Calu3 (cell line): ENCODE results near the gene GSTA5. TPM values are rescaled to one million over a fixed set of nuclear protein-coding genes. Genes with fewer than 3 reads are reported as not detected.
"Not testable (repeated sequence)": the region's sequence is repeated elsewhere in the genome, so short reads cannot be mapped to it uniquely, and the experiment has no call there.

ENCODE experiments used
- BruUV-seq: library from RNA; stranded (reverse); fragments of 400-500 nt; replicated peaks from 2 replicates; lab custom pipeline; 2021; lab: Mats Ljungman, UMichigan
- CTCF ChIA-PET: fragments of 300-600 bp; sonication (Branson Sonifier 250); formaldehyde crosslinking; loops from one replicate; lab custom pipeline; 2022; ENCODE audit warnings: antibody characterized with exemption; lab: Charles Lee
- DNase-seq: peaks from one replicate; pipeline ENCODE4 v3.0.0; 2022
- H3K27ac Mint-ChIP-seq: one replicate; pipeline ENCODE4 v1.8.0; 2022; ENCODE audit warnings: mixed read lengths; ENCODE audit not compliant: unreplicated experiment
- H3K27me3 Mint-ChIP-seq: one replicate; pipeline ENCODE4 v1.8.0; 2022; ENCODE audit warnings: mixed read lengths; ENCODE audit not compliant: unreplicated experiment
- H3K36me3 Mint-ChIP-seq: one replicate; pipeline ENCODE4 v1.8.0; 2022; ENCODE audit warnings: mild to moderate bottlenecking, moderate library complexity, mixed read lengths; ENCODE audit not compliant: insufficient read depth, unreplicated experiment
- H3K4me1 Mint-ChIP-seq: one replicate; pipeline ENCODE4 v1.8.0; 2022; ENCODE audit warnings: mild to moderate bottlenecking, low read depth, mixed read lengths; ENCODE audit not compliant: unreplicated experiment
- H3K4me3 Mint-ChIP-seq: one replicate; pipeline ENCODE4 v1.8.0; 2022; ENCODE audit warnings: mild to moderate bottlenecking, low read depth, moderate library complexity, mixed read lengths; ENCODE audit not compliant: unreplicated experiment
- H3K9me3 Mint-ChIP-seq: one replicate; pipeline ENCODE4 v1.8.0; 2022; ENCODE audit warnings: low read depth, mixed read lengths; ENCODE audit not compliant: unreplicated experiment
- CTCF ChIP-seq: fragments of 200-600 bp; IDR thresholded peaks from one replicate; pipeline ENCODE4 v1.8.0; 2022; ENCODE audit warnings: antibody characterized with exemption; ENCODE audit not compliant: unreplicated experiment
- intact Hi-C: fragments of 100-400 bp; cut with micrococcal nuclease; formaldehyde crosslinking; loops from one replicate; pipeline ENCODE4 v1.10.0; 2022; ENCODE audit not compliant: unreplicated experiment
- total RNA-seq: library from RNA; stranded (reverse); gene quantifications from 2 replicates; pipeline ENCODE4 v1.2.3, GENCODE V29; 2022

The GSTA5 gene
- total RNA-seq, 1 experiment from 2014 or later: not detected

GRCh38 chr6:52808660-52809059 lies 32.0 kb downstream of the GSTA5 start:
- Mint-ChIP-seq H3K4me1 (peaks cover 6% of the 10 kb centered on the region), H3K4me3 (no peak overlapping the region), H3K36me3 (no peaks in the 10 kb centered on the region), H3K27ac (no peak overlapping the region), H3K9me3 (no peaks in the 10 kb centered on the region), H3K27me3 (peaks cover 73% of the 10 kb centered on the region)
- CTCF ChIA-PET: no interaction called here
- intact Hi-C loops: no loop called here
- no peak for TF ChIP-seq CTCF
- BruUV-seq: no TSS peak
- no peak for DNase-seq

- H3K36me3 Mint-ChIP-seq, intact Hi-C loops, DNase-seq, BruUV-seq, H3K4me3 Mint-ChIP-seq, H3K27ac Mint-ChIP-seq, H3K9me3 Mint-ChIP-seq: not testable (repeated sequence)
- Mint-ChIP-seq H3K27me3 (peaks cover 35% of the 10 kb centered on the region), H3K4me1 (peaks cover 20% of the 10 kb centered on the region)
- CTCF ChIA-PET: interaction anchor here (0.6 to 1.1 kb wide), 3 partner anchors 41 to 161 kb away, joined by 3 to 13 read pairs (median 3); partner anchors contain the start of gene GSTA2
Observed at GRCh38 chr6:52803668-52804255, 36.9 kb downstream of the GSTA5 start, which contains the start of gene GSTA1. Gene GSTA1, minus strand, starts transcription at chr6:52803816. Its CDS starts 4,549 bp downstream, at chr6:52799267.

- DNase-seq: no peak
- intact Hi-C loops: no loop called here
- H3K27ac Mint-ChIP-seq: no peak overlapping the region
- no peaks in the 10 kb centered on the region for H3K9me3 Mint-ChIP-seq
- TF ChIP-seq CTCF: no peak
- no peaks in the 10 kb centered on the region for H3K36me3 Mint-ChIP-seq
- H3K4me3 Mint-ChIP-seq: no peak overlapping the region
- no TSS peak for BruUV-seq
- CTCF ChIA-PET: no interaction called here
- H3K4me1 Mint-ChIP-seq: peaks cover 20% of the 10 kb centered on the region
- H3K27me3 Mint-ChIP-seq: peaks cover 27% of the 10 kb centered on the region
Observed at GRCh38 chr6:52802806-52803205, 37.8 kb downstream of the GSTA5 start.

- intact Hi-C loops: loop anchor here (2.0 kb wide), 1 partner anchor 77 kb away; no protein-coding TSS in a partner anchor
- no peak overlapping the region for H3K27ac Mint-ChIP-seq
- H3K27me3 Mint-ChIP-seq: peaks cover 30% of the 10 kb centered on the region
- TF ChIP-seq CTCF: no peak
- BruUV-seq: no TSS peak
- no peak for DNase-seq
- no peak overlapping the region for H3K4me3 Mint-ChIP-seq
- H3K4me1 Mint-ChIP-seq: peaks cover 20% of the 10 kb centered on the region
- H3K36me3 Mint-ChIP-seq: no peaks in the 10 kb centered on the region
- CTCF ChIA-PET: no interaction called here
- H3K9me3 Mint-ChIP-seq: no peaks in the 10 kb centered on the region
Observed at GRCh38 chr6:52801188-52801841, 39.3 kb downstream of the GSTA5 start.

- not testable (repeated sequence) for BruUV-seq, H3K27ac Mint-ChIP-seq
Observed at GRCh38 chr6:52799272-52799671, 41.3 kb downstream of the GSTA5 start.

GRCh38 chr6:52794366-52794765 lies 46.2 kb downstream of the GSTA5 start:
- BruUV-seq, intact Hi-C loops, DNase-seq, H3K9me3 Mint-ChIP-seq, H3K4me3 Mint-ChIP-seq, H3K4me1 Mint-ChIP-seq, H3K27ac Mint-ChIP-seq, H3K36me3 Mint-ChIP-seq, CTCF ChIA-PET: not testable (repeated sequence)
- H3K27me3 Mint-ChIP-seq: peaks cover 82% of the 10 kb centered on the region

More at GRCh38 chr6:52799272-52799671, 41.3 kb downstream of the GSTA5 start:
- Mint-ChIP-seq H3K4me1 (peaks cover 20% of the 10 kb centered on the region), H3K27me3 (peaks cover 35% of the 10 kb centered on the region)
- H3K4me3 Mint-ChIP-seq, H3K9me3 Mint-ChIP-seq, CTCF ChIA-PET, intact Hi-C loops, DNase-seq, H3K36me3 Mint-ChIP-seq: not testable (repeated sequence)
